Naive thymus-derived CD4-positive, alpha-beta T cell (primary cell): ENCODE measurements around the gene LAMP2. TPM values are rescaled to one million over a fixed set of nuclear protein-coding genes. Genes with fewer than 3 reads are reported as not detected.
A peak's percentile ranks its signal among the peaks of the same experiment; 100 is the strongest.

Experiments used
- ATAC-seq: fragments of 150-1000 bp; cut with Tn5 transposase; 2 replicates; pipeline ENCODE4 v1.10.0; 2021; ENCODE audit warnings: mild to moderate bottlenecking, moderate library complexity
- CTCF ChIA-PET: fragments of 350-600 bp; sonication (Branson Sonifier 250); formaldehyde crosslinking; loops from one replicate; lab custom pipeline; 2021; ENCODE audit warnings: antibody characterized with exemption; lab: Charles Lee
- POLR2A ChIA-PET: fragments of 350-600 bp; sonication (Branson Sonifier 250); formaldehyde crosslinking; loops from one replicate; lab custom pipeline; 2021; ENCODE audit warnings: antibody characterized with exemption, inconsistent platforms; lab: Charles Lee
- DNase-seq, 9 donors: peaks; one replicate each; pipeline versions ENCODE4 v3.0.0 to v3.0.0-alpha.2; 2020 to 2022; ENCODE audit warnings: mixed read lengths in 1 of 9
- H3K27ac ChIP-seq: one replicate; pipeline ENCODE4 v1.7.0; 2013; ENCODE audit warnings: mild to moderate bottlenecking, low read depth, low read length, moderate library complexity
- H3K27me3 ChIP-seq, 2 donors: one replicate each; pipeline ENCODE4 v1.7.0; 2013; ENCODE audit warnings: low read length in 2 of 2, mild to moderate bottlenecking in 2 of 2, moderate library complexity in 2 of 2; ENCODE audit not compliant: control insufficient read depth in 2 of 2, insufficient read depth in 2 of 2
- H3K36me3 ChIP-seq, 3 experiments: 1 replicate in 2 of 3; 2 replicates in 1 of 3; pipeline ENCODE4 v1.7.0; 2013; ENCODE audit warnings: low read length in 3 of 3, mild to moderate bottlenecking in 3 of 3, moderate library complexity in 1 of 3; ENCODE audit not compliant: insufficient read depth in 3 of 3, control insufficient read depth in 2 of 3
- H3K4me1 ChIP-seq, 2 donors: one replicate each; pipeline ENCODE4 v1.7.0; 2013; ENCODE audit warnings: low read length in 2 of 2, mild to moderate bottlenecking in 2 of 2, moderate library complexity in 1 of 2; ENCODE audit not compliant: control insufficient read depth in 2 of 2, insufficient read depth in 2 of 2
- H3K4me3 ChIP-seq: 2 replicates; pipeline ENCODE4 v1.7.0; 2013; ENCODE audit warnings: mild to moderate bottlenecking, low read length
- H3K9me3 ChIP-seq, 3 experiments: 1 replicate in 2 of 3; 2 replicates in 1 of 3; pipeline ENCODE4 v1.7.0; 2013; ENCODE audit warnings: low read length in 3 of 3; ENCODE audit not compliant: control insufficient read depth in 2 of 3
- H3K27ac Mint-ChIP-seq, 9 donors: one replicate each; pipeline ENCODE4 v1.8.0; 2020 to 2022; ENCODE audit warnings: mixed read lengths in 9 of 9, mild to moderate bottlenecking in 8 of 9, moderate library complexity in 5 of 9, inconsistent platforms in 2 of 9
- H3K27me3 Mint-ChIP-seq, 5 donors: one replicate each; pipeline ENCODE4 v1.8.0; 2021 to 2022; ENCODE audit warnings: mixed read lengths in 5 of 5, mild to moderate bottlenecking in 1 of 5
- H3K36me3 Mint-ChIP-seq, 5 donors: one replicate each; pipeline ENCODE4 v1.8.0; 2020 to 2022; ENCODE audit warnings: mixed read lengths in 5 of 5, mild to moderate bottlenecking in 3 of 5, inconsistent platforms in 1 of 5
- H3K4me1 Mint-ChIP-seq, 7 donors: one replicate each; pipeline ENCODE4 v1.8.0; 2020 to 2022; ENCODE audit warnings: mixed read lengths in 7 of 7, mild to moderate bottlenecking in 3 of 7, inconsistent platforms in 1 of 7
- H3K4me3 Mint-ChIP-seq, 10 donors: one replicate each; pipeline ENCODE4 v1.8.0; 2020 to 2022; ENCODE audit warnings: mild to moderate bottlenecking in 10 of 10, mixed read lengths in 10 of 10, moderate library complexity in 6 of 10, inconsistent platforms in 2 of 10
- H3K9me3 Mint-ChIP-seq, 11 donors: one replicate each; pipeline ENCODE4 v1.8.0; 2020 to 2022; ENCODE audit warnings: mixed read lengths in 11 of 11, mild to moderate bottlenecking in 4 of 11, inconsistent platforms in 1 of 11, moderate library complexity in 1 of 11
- intact Hi-C, 2 donors: fragments of 100-400 bp; cut with micrococcal nuclease; formaldehyde crosslinking; loops; one replicate each; pipeline ENCODE4 v1.15.1; 2023
- polyA plus RNA-seq, 2 donors: library from polyadenylated mRNA; unstranded; fragments of 300-500 nt; fragmentation: Illumina TruSeq; gene quantifications; one replicate each; pipeline ENCODE4 v1.2.3, GENCODE V29; 2021
- total RNA-seq, 6 experiments: library from RNA in 5 of 6; stranded (reverse) in 5 of 6; gene quantifications; 1 replicate in 5 of 6; 2 replicates in 1 of 6; pipeline ENCODE4 v1.2.3 and lab custom pipeline; 2021 to 2026

LAMP2 gene
- total and polyA plus RNA-seq, 7 experiments from 2014 or later: 22.5 to 92.3 (median 47.1) TPM

GRCh38 chrX:120453985-120454384, 15.1 kb downstream of the LAMP2 start:
- H3K9me3 ChIP-seq: no peaks in the 10 kb centered on the region
- H3K9me3 Mint-ChIP-seq: no peaks in the 10 kb centered on the region
- no peaks in the 10 kb centered on the region for H3K27me3 ChIP-seq
- no peak overlapping the region for H3K4me3 Mint-ChIP-seq
- H3K4me1 ChIP-seq: peaks cover 16 to 25% of the 10 kb centered on the region in 2 donors
- ChIA-PET CTCF (interaction anchor here (0.8 to 5.1 kb wide), 3 partner anchors 21 to 75 kb away, joined by 3 to 36 read pairs (median 4); no protein-coding TSS in a partner anchor), POLR2A (no interaction called here)
- DNase-seq: no peak
- H3K36me3 ChIP-seq: peaks cover 0 to 1% (median 0%) of the 10 kb centered on the region in 3 experiments
- peaks cover 0 to 13% (median 3%) of the 10 kb centered on the region in 5 donors for H3K36me3 Mint-ChIP-seq
- no peaks in the 10 kb centered on the region for H3K27me3 Mint-ChIP-seq
- no peak for ATAC-seq
- H3K4me1 Mint-ChIP-seq: peaks cover 22 to 51% (median 47%) of the 10 kb centered on the region in 7 donors
- H3K4me3 ChIP-seq: no peak overlapping the region
- intact Hi-C loops: loop anchor here (2.0 to 5.0 kb wide), 3 partner anchors 15 to 143 kb away; partner anchors contain the start of genes LAMP2 (in 2 of the 2) and TMEM255A (in 1 of the 2)
- H3K27ac ChIP-seq: no peak overlapping the region
- peak overlapping the region in 3 of 9 donors; percentile 19 to 38 (median 34) for H3K27ac Mint-ChIP-seq

GRCh38 chrX:120452131-120452530, 17.0 kb downstream of the LAMP2 start:
- POLR2A ChIA-PET: interaction anchor here (0.6 to 0.7 kb wide), 2 partner anchors 138 to 192 kb away, joined by 6 read pairs; no protein-coding TSS in a partner anchor
- Mint-ChIP-seq H3K9me3 (no peaks in the 10 kb centered on the region), H3K4me3 (no peak overlapping the region), H3K36me3 (peaks cover 0 to 13% (median 4%) of the 10 kb centered on the region in 5 donors), H3K27ac (peak overlapping the region in 3 of 9 donors; percentile 5 to 73 (median 54)), H3K27me3 (no peaks in the 10 kb centered on the region), H3K4me1 (peaks cover 12 to 32% (median 30%) of the 10 kb centered on the region in 7 donors)
- H3K27ac ChIP-seq: no peak overlapping the region
- peaks cover 0 to 4% (median 0%) of the 10 kb centered on the region in 3 experiments for H3K36me3 ChIP-seq
- DNase-seq: peak in 6 of 9 donors; percentile 8 to 34 (median 28)
- H3K4me1 ChIP-seq: peaks cover 5 to 7% of the 10 kb centered on the region in 2 donors
- CTCF ChIA-PET: interaction anchor here (0.6 to 5.1 kb wide), 15 partner anchors 10 to 183 kb away, joined by 3 to 36 read pairs (median 4); no protein-coding TSS in a partner anchor
- no peak overlapping the region for H3K4me3 ChIP-seq
- H3K9me3 ChIP-seq: no peaks in the 10 kb centered on the region
- ATAC-seq: peak; percentile 58
- intact Hi-C loops: loop anchor here in 1 of 2 donors (1.0 to 5.0 kb wide), 6 partner anchors 17 to 141 kb away; partner anchors contain the start of genes LAMP2 and TMEM255A
- no peaks in the 10 kb centered on the region for H3K27me3 ChIP-seq

- CTCF ChIA-PET: interaction anchor here (0.6 to 5.1 kb wide), 4 partner anchors 69 to 200 kb away, joined by 3 to 36 read pairs (median 4); partner anchors contain the start of gene TMEM255A
- no peak overlapping the region for H3K4me3 ChIP-seq
- H3K27me3 ChIP-seq: no peaks in the 10 kb centered on the region
- POLR2A ChIA-PET: no interaction called here
- no peaks in the 10 kb centered on the region for H3K27me3 Mint-ChIP-seq
- H3K9me3 ChIP-seq: no peaks in the 10 kb centered on the region
- ATAC-seq (no peak), DNase-seq (peak in 1 of 9 donors; percentile 16)
- H3K9me3 Mint-ChIP-seq: no peaks in the 10 kb centered on the region
- H3K27ac ChIP-seq: no peak overlapping the region
- H3K4me1 Mint-ChIP-seq: peaks cover 11 to 23% (median 18%) of the 10 kb centered on the region in 7 donors
- no peak overlapping the region for H3K4me3 Mint-ChIP-seq
- intact Hi-C loops: loop anchor here (1.0 to 5.0 kb wide), 3 partner anchors 37 to 116 kb away; no protein-coding TSS in a partner anchor
- peak overlapping the region in 1 of 9 donors; percentile 23 for H3K27ac Mint-ChIP-seq
- H3K4me1 ChIP-seq: peaks cover 0 to 5% of the 10 kb centered on the region in 2 donors
- peaks cover 0 to 17% (median 0%) of the 10 kb centered on the region in 3 experiments for H3K36me3 ChIP-seq
- peaks cover 0 to 18% (median 7%) of the 10 kb centered on the region in 5 donors for H3K36me3 Mint-ChIP-seq
Observed at GRCh38 chrX:120450163-120450562, 18.9 kb downstream of the LAMP2 start.

- Histone ChIP-seq H3K4me1 (no peaks in the 10 kb centered on the region), H3K9me3 (no peaks in the 10 kb centered on the region), H3K27me3 (no peaks in the 10 kb centered on the region), H3K27ac (no peak overlapping the region), H3K36me3 (peaks cover 0 to 31% (median 0%) of the 10 kb centered on the region in 3 experiments), H3K4me3 (no peak overlapping the region)
- Mint-ChIP-seq H3K36me3 (peaks cover 0 to 18% (median 7%) of the 10 kb centered on the region in 5 donors), H3K4me1 (peaks cover 0 to 5% (median 3%) of the 10 kb centered on the region in 7 donors), H3K9me3 (peaks cover 0 to 1% (median 0%) of the 10 kb centered on the region in 11 donors), H3K27me3 (no peaks in the 10 kb centered on the region), H3K27ac (no peak overlapping the region), H3K4me3 (no peak overlapping the region)
- CTCF ChIA-PET: interaction anchor here (0.6 to 1.1 kb wide), 3 partner anchors 13 to 128 kb away, joined by 3 to 4 read pairs (median 3); no protein-coding TSS in a partner anchor
- intact Hi-C loops: no loop called here
- no peak for DNase-seq
- ATAC-seq: no peak
- POLR2A ChIA-PET: interaction anchor here (0.6 kb wide), 1 partner anchor 12 kb away, joined by 3 read pairs; no protein-coding TSS in a partner anchor
Observed at GRCh38 chrX:120446498-120446897, 22.6 kb downstream of the LAMP2 start.

GRCh38 chrX:120439921-120440320, 29.2 kb downstream of the LAMP2 start:
- Mint-ChIP-seq H3K27ac (no peak overlapping the region), H3K36me3 (peaks cover 3 to 16% (median 3%) of the 10 kb centered on the region in 5 donors), H3K27me3 (no peaks in the 10 kb centered on the region), H3K9me3 (peaks cover 0 to 1% (median 0%) of the 10 kb centered on the region in 11 donors), H3K4me3 (no peak overlapping the region), H3K4me1 (peaks cover 0 to 3% (median 0%) of the 10 kb centered on the region in 7 donors)
- DNase-seq: no peak
- H3K36me3 ChIP-seq: peaks cover 0 to 19% (median 6%) of the 10 kb centered on the region in 3 experiments
- H3K27ac ChIP-seq: no peak overlapping the region
- H3K27me3 ChIP-seq: no peaks in the 10 kb centered on the region
- CTCF ChIA-PET: no interaction called here
- intact Hi-C loops: no loop called here
- no peaks in the 10 kb centered on the region for H3K4me1 ChIP-seq
- POLR2A ChIA-PET: interaction anchor here (0.6 kb wide), 1 partner anchor 47 kb away, joined by 5 read pairs; no protein-coding TSS in a partner anchor
- no peaks in the 10 kb centered on the region for H3K9me3 ChIP-seq
- no peak for ATAC-seq
- no peak overlapping the region for H3K4me3 ChIP-seq

GRCh38 chrX:120429776-120430540, 39.1 kb downstream of the LAMP2 start:
- peak overlapping the region in 2 of 9 donors; percentile 52 to 66 for H3K27ac Mint-ChIP-seq

More at GRCh38 chrX:120429776-120430540, 39.1 kb downstream of the LAMP2 start:
- Mint-ChIP-seq H3K27me3 (no peaks in the 10 kb centered on the region), H3K4me3 (no peak overlapping the region), H3K36me3 (peaks cover 0 to 12% (median 8%) of the 10 kb centered on the region in 5 donors), H3K4me1 (peaks cover 2 to 27% (median 12%) of the 10 kb centered on the region in 7 donors), H3K9me3 (no peaks in the 10 kb centered on the region)
- ATAC-seq (no peak), DNase-seq (no peak)
- H3K27ac ChIP-seq: no peak overlapping the region
- no peaks in the 10 kb centered on the region for H3K36me3 ChIP-seq
- no peaks in the 10 kb centered on the region for H3K27me3 ChIP-seq
- intact Hi-C loops: no loop called here
- no peaks in the 10 kb centered on the region for H3K4me1 ChIP-seq
- H3K4me3 ChIP-seq: no peak overlapping the region
- no peaks in the 10 kb centered on the region for H3K9me3 ChIP-seq
- ChIA-PET CTCF (interaction anchor here (0.6 to 0.8 kb wide), 3 partner anchors 22 to 118 kb away, joined by 3 to 4 read pairs (median 3); no protein-coding TSS in a partner anchor), POLR2A (no interaction called here)
